22Rv1 (cell line): ENCODE data around the gene MAST4.

Experiments used
- H3K27ac ChIP-seq: fragments of 450-650 bp; 2 replicates; pipeline ENCODE4 v1.5.1; 2017
- CTCF ChIP-seq: fragments of 450-650 bp; IDR thresholded peaks from 2 replicates; pipeline ENCODE4 v1.5.1; 2017; ENCODE audit warnings: mild to moderate bottlenecking
- ZFX ChIP-seq: fragments of 450-650 bp; IDR thresholded peaks from 2 replicates; pipeline ENCODE4 v1.6.1; 2017; ENCODE audit warnings: antibody characterized with exemption, borderline replicate concordance

Gene MAST4

GRCh38 chr5:67047160-67047559, 451.0 kb downstream of the MAST4 start:
- TF ChIP-seq ZFX (no peak), CTCF (no peak)
- no peak overlapping the region for H3K27ac ChIP-seq

GRCh38 chr5:67047616-67048015, 451.4 kb downstream of the MAST4 start:
- no peak for TF ChIP-seq ZFX
- TF ChIP-seq CTCF = no peak
- no peak overlapping the region for H3K27ac ChIP-seq

GRCh38 chr5:67050125-67050524, 453.9 kb downstream of the MAST4 start:
- TF ChIP-seq CTCF (no peak), ZFX (no peak)

GRCh38 chr5:67050635-67051034, 454.4 kb downstream of the MAST4 start:
- TF ChIP-seq CTCF (no peak), ZFX (no peak)
- H3K27ac ChIP-seq = no peak overlapping the region

More at GRCh38 chr5:67050125-67050524, 453.9 kb downstream of the MAST4 start:
- H3K27ac ChIP-seq = no peak overlapping the region

GRCh38 chr5:67051164-67051563, 455.0 kb downstream of the MAST4 start:
- TF ChIP-seq CTCF (no peak), ZFX (no peak)
- H3K27ac ChIP-seq = no peak overlapping the region

GRCh38 chr5:67052034-67052433, 455.8 kb downstream of the MAST4 start:
- TF ChIP-seq ZFX = no peak
- TF ChIP-seq CTCF = no peak
- H3K27ac ChIP-seq = no peak overlapping the region

GRCh38 chr5:67053229-67053628, 457.0 kb downstream of the MAST4 start:
- no peak overlapping the region for H3K27ac ChIP-seq
- no peak for TF ChIP-seq ZFX
- no peak for TF ChIP-seq CTCF
